ENCODE measurements around the gene ZNF511.
"Not testable (repeated sequence)": the region's sequence is repeated elsewhere in the genome, so short reads cannot be mapped to it uniquely, and the experiment has no call there.

The ZNF511 gene, protein sequence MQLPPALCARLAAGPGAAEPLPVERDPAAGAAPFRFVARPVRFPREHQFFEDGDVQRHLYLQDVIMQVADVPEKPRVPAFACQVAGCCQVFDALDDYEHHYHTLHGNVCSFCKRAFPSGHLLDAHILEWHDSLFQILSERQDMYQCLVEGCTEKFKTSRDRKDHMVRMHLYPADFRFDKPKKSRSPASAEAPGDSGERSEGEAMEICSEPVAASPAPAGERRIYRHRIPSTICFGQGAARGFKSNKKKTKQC

DNA sequence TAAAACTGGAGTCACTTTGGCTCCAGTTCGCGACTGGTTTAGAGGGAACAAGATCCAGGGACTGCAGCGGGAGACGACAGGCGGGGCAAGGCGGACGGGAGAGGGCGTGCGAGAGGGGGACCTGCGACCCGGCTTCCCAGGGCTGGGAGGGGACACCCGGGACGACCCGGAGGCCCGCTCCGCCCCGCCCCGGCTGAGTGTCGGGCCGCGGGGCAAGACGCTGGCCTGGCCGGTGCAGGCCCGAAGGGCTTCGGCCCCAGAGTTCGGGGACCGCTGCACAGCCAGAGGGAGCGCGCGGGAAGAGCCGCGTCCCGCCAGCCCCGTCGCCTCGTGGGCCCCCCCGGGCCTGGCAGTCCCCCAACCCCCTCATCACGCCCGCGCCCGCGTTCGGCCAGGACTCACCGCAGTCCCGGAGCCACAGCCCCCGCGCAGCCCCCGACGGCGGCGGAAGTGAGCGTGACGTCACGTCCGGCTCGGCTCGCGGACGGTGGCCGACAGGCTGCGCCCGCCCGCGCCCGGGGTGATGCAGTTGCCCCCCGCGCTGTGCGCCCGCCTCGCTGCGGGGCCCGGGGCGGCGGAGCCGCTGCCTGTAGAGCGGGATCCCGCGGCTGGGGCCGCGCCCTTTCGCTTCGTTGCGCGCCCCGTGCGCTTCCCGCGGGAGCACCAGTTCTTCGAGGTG is at the start of gene ZNF511, which contains the start of gene TUBGCP2:
Gene ZNF511 (plus strand): TSS at position 494 of the 679 bp plus-strand sequence. CDS start 30 bp downstream, at position 524.
Gene TUBGCP2 (minus strand): TSS at position 452 of the 679 bp plus-strand sequence. CDS start 5,931 bp downstream, outside the sequence.
- DNase-seq (ENCODE audit: low spot score), result peak; percentile 86

DNA sequence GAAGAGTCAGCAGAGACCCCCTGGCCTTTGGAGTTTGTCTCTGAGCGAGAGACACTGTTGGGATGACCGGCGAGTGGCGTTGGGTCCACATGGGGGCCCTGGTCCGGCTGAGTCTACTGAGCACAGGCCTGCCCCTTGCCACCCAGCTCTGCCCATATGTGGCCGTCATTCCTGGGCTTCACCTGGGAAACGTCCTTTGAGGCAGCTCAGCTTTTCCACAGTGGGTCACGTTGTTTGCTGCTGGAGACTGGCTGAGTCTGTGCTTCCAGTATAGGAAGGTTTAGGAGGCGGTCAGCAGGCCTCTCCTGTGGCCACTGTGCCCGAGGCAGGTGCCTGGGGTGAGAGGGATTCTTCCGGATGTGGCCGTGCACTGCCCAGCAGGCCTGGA is 49.1 kb upstream of the ZNF511 start:
- DNase-seq (ENCODE audit: low spot score), result no peak

DNA sequence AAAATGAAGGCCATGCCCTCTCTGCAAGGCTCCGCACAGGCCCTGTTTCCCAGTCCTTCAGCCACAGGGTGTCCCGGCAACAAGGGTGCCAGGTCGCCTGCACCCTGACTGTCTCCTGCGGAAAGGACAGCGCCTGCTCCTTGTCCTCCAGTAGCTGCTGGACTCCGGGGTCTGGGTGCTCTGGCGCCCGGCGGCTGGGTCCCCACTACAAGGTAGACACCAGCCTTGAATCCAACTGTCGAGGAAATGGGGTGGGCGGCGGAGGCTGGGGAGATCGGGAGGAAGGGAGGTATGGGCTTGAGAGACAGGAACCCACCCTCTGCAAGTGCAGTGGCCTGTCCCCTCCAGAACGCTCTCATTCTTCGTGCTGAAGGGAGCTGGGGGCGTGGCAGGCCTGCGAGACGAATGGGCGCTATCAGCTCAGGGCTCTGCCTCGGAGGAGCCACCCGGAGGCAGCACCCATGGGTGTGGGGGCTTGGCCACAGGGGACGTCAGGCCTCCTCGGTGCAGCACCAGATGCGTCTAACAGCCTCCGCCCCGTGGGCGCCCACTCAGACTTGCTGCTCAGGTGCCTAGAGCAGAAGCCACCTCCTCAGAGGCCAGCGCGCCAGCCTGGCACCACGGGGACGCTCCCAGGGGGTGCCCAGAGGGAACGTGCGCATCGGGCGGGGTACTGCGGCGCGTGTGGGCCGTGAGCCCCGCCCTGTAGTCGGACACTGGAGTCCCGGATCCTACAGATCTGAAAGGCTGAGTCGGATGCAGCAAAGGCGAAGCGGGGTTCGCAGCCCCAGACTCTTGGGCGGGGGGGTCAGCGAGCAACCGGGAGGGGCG is 47.6 kb upstream of the ZNF511 start:
- DNase-seq (ENCODE audit: low spot score), result peak; percentile 74

DNA sequence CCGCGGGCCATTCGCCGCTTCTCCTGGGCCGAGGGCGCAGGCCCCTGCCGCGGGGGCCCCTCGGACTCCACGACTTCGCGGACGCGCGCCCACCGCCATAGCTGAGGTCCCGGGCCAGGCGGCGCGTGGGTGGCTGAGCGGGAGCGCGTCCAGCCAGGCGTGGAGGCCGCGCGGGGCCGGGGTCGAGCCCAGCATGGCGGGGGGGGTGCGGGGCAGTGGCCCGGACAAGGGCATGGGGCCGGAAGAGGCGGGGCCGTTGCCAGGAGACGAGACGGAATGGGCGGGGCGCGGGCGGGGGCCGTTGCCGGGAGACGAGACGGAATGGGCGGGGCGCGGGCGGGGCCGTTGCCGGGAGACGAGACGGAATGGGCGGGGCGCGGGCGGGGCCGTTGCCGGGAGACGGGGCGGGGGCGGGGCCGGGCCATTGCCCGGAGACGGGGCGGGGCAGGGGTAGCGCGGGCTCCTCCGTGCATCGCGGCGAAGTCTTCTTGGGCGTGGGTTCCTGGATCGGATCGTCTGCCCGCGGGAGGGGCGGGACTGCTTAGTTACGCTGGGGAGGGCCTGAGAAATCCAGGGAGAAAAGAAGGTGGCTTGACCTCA is 46.9 kb upstream of the ZNF511 start:
- DNase-seq (ENCODE audit: low spot score), result peak; percentile 86

DNA sequence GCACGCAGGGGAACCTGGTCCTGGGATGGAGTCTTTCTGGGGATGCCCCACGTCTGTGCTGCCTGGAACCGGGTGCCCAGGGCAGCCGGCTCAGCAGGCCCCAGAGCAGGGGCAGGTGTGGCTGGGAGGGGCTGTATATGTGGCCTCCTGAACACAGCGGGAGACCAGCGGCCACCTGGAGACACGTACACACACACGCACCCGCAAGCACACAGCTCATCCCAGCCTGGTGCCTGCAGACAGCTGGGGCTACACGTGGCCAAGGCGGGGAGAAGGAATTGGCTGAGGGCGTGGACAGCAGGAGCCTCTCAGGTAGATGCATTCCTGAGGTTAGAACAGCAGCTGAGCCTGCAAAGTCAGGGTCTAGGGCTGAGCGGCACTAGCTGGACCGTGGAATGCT is 46.0 kb upstream of the ZNF511 start:
- no peak for DNase-seq (ENCODE audit: low spot score)

DNA sequence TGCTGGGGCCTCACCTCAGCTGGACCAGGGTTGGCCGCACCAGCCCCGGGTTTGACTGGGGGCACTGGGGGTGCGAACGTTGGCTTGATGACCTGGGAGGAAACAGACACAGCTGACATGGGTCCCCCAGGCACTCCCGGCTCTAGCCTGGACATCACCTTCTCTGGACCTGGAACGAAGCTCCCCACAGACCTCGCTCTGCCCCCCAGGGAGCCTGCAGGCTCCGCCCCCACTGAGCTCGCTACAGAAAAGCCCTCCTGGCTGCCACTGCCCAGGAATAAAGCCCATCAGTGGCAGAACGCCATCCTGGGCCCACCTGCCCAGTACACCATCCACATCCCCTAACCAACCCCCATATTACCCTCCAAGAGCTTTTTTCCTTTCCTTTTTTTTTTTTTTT is 45.0 kb upstream of the ZNF511 start:
- no peak for DNase-seq (ENCODE audit: low spot score)

DNA sequence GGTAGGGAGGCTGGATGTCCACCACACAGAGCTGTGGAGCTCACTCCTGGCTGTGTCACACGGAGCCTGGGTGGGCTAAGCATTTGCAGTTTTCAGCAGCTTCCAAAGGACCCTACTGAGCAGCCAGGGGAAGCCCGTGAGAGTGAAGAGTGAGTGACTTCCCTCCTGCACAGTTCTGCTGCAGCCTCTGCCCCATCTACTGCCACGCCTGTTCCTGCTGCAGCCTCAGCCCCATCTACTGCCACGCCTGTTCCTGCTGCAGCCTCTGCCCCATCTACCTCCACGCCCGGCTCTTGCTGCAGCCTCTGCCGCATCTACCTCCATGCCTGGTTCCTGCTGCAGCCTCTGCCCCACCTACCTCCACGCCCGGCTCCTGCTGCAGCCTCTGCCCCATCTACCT is 44.3 kb upstream of the ZNF511 start:
- no peak for DNase-seq (ENCODE audit: low spot score)

DNA sequence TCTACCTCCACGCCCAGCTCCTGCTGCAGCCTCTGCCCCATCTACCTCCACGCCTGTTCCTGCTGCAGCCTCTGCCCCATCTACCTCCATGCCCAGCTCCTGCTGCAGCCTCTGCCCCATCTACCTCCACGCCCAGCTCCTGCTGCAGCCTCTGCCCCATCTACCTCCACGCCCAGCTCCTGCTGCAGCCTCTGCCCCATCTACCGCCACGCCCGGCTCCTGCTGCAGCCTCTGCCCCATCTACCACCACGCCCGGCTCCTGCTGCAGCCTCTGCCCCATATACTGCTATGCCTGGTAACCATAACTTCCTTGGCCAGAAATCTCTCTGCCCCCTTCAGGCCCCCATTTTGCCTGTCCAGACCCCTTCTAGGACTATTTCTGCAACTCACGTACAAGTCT is 43.7 kb upstream of the ZNF511 start:
- not testable (repeated sequence) for DNase-seq (ENCODE audit: low spot score)

DNA sequence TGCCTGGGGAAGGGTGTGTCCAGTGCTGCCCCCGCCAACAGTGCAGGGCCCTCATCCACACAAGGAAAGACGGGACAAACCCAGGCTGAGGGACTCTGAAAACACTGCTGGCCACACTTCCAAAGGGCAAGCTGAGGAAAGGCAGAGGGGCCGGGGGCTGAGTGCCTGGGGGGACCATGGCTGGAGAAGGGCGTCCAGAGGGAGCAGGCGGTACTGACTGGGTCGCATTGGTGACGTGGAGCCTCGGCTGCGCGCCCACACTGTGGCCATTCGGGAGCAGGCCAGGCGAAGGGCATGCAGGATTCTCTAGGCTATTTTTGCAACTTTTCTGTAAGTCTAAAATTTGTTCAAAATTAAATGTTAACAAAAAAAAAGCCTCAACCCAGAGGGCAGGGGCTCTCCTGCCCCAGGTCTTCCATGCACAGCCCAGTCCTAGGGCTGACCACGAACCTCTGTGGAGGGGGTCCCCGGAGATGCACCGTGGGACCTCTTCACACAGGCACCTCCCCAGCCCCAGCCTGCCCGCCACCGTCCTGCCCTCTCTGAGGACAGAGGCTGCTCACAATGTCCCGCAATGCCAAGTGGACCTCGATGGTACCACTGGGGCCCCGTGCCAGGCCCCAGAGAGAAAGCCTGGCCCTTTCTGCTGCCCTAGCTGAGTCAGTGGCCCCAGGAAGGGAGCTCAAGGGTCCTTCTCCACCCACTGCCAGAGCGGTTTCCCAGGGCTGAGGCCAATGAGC is 42.5 kb upstream of the ZNF511 start:
- no peak for DNase-seq (ENCODE audit: low spot score)

DNA sequence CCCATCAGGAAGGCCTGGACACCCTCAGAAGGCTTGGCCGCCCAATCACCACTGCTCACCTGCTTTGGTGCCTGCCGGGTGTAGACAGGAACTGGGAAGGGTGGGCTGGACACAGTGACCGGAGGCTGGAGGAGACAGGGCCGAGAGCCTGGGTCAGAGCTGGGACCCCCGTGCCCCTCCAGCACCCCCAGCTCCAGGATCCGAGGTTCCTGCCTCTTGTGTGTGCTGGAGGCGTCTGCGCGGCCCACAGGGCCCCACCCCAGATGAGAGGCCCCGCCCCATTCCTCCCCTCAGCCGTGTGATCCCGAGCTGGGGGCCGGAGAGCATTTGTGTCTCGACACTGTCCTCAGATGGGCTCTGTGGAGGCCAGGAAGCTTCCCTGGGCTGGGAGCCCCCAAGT is 41.4 kb upstream of the ZNF511 start:
- no peak for DNase-seq (ENCODE audit: low spot score)

DNA sequence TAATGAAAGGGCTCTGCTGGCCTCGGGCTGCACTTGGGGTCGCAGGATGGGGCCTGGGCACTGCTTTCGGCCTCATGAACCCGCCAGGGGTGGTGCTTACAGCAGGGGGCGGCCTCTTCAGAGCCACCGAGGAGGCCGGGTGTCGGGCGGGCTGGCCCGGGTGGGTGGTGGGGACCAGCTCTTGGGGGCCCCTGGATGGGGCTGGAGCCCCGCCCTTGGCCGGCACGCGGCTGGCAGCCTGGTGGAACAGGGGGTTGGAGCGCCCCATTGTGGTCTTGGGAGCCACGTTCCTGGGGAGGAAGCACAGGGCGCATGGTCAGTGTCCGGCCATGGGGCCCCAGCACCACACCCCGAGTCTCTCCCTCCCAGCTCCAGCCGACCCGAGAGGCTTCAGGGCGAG is 40.9 kb upstream of the ZNF511 start:
- no peak for DNase-seq (ENCODE audit: low spot score)

DNA sequence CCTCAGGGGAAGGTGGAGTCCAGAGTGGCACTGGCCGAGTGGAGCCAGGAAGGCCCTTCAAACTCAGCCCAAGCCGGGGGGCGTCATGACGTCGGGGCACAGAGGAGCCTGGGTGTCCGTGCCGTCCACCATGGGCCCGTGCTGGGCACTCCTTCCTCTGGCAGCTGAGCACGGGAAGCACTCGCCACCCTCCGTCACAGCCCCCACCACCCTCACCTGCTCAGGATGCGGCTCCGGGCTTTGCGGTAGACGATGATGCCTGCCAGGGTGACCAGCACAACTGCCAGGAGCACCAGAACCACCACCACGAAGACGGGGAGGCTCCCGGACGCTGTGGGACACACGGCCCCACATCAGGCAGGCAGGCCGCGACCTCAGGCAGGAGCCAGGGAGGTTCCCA is 40.2 kb upstream of the ZNF511 start:
- no peak for DNase-seq (ENCODE audit: low spot score)

DNA sequence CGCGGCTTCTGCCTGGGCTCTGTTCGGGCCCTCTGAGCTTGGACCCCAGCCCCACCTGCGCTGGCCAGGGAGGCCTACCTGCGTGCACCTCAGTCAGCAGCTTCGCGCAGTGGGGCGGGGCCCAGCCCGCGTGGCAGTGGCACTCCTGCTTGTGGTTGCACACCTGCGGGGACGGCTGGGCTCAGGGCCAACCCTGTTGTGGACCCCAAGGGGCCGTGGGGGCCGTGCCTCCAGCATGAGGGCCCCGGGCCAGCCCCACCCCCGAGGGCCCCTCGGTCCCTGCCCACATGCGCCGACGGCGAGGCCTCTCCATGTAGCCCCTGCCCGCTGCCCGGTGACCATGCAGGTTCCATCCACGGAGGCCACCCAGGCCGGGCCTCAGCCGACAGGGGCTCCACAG is 39.3 kb upstream of the ZNF511 start:
- no peak for DNase-seq (ENCODE audit: low spot score)

DNA sequence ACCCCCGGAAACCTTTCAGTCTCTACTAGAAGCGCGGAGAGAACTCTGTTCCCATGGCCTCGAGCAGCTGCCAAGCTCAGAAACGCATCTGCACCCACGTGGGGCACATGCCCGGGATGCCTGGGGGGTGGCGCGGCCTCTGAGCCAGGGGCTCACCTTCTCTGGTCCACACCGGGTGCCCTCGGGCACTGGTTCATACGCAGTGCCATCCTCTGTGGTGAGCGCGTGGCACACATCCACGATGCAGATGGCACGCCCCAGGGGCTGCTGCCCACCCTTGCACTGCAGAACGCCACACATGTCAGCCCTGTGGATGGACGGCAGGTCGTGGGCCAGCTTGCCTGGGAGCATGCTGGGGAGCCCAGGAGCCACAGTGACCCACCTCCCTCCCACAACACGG is 38.5 kb upstream of the ZNF511 start:
- no peak for DNase-seq (ENCODE audit: low spot score)

DNA sequence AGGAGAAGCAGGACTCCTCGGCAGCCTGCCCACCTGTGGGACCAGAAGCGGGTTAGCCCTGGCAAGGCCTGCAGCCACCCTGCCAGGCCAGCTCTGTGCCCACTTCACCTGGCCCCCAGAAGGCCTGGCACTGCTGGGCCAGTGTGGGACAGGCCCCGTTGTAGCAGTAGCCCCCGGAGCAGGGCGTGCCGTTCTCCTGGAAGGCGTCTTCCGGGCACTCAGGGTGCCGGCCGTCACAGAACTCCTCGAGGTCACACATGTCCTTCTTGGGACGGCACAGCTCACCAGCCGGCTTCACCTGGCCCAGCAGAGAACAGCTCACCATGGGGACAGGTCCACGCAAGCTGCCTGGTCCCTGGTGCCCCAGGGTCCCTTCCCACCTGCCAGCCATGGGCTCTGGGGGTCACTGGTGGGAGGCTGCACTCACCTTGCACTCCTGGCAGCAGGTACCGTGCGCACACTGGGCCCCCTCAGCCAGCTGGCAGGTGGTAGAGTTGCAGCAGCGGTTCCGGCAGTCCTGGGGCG is 37.9 kb upstream of the ZNF511 start:
- DNase-seq (ENCODE audit: low spot score), result no peak

DNA sequence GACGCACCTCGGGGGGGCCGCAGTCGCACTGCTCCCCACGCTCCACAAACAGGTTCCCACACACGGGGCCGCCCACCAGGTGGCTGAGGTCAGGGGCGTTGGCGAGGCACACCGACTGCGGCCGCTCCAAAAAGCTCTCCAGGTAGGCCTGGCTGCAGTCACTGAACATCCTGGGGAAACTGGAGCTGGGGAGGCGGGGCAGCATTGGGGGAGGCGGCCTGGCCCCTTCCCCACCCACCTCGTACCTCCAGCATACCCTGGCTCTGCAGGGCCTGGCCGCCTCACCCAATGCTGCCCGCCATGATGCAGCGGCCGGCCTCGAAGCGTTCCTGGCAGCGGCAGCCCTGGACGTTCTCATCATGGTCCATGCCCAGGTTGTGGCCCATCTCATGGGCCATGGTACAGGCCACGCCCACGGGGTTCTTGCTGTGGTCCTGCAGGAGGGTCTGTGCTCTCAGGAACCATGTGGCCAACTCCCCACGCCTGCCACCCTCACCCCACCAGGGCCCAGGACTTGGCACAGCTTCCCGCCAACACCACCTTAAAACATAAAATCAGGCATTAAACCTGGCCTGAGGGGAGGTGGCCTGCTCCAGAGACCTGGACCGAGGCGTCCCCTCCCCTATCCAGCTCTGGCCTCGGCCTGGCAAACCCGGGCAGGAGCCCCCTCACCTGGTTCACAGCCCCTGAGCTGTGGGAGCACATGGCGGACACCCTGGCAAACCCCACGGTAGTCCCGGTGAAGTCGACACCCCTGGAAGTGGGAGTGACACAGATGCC is 37.0 kb upstream of the ZNF511 start:
- no peak for DNase-seq (ENCODE audit: low spot score)

DNA sequence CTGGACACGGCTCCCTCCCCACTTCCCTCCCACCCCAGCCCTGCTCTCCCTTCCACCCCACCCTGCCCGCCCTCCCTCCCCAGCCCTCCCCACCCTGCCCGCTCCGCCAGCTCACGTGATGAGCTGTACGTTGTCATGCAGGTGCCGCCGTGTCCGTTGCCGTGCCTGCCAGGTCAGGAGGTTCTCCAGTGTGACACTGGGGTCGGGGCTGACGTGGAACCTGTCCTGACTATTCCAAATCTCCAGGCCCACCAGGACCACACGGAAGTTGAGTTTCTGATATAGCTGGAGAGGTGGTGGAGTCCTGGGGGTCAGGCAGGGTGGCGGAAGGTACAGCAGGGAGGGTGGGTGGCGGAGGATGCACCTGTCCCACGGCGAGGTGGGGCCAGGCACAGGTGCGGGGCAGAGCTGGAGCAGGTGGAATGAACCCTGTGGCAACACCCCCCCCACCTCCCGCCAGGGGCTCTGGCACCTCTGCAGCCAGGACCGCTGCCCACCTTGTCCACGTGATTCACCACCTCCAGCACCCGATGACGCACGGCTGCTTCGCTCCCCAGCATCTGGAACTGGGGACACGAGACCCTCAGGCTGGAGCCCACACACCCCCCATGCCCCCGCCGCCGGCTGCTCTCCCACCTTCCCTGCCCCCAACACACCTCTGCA is 36.3 kb upstream of the ZNF511 start:
- no peak for DNase-seq (ENCODE audit: low spot score)

DNA sequence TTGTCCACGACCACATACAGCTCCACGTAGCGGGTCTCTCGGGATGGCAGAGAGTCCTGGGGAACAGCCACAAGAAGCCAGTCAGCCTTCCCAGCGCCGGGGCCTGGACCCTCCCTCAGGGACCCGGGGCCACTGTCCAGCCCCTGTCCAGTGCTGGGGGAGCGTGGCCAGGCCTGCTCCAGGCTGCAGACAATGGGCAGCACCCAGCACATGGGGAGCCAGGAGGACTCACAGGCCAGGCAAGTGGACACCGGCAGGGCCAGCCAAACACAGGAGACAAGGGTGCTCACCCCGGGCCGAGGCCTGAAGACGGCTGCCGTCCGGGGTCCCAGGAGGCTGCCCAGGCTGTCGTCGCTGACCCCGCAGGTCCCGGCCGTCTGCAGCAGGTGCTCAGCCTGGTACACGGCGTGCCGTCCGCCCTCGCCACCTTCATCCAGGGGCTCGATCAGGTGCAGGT is 35.7 kb upstream of the ZNF511 start:
- no peak for DNase-seq (ENCODE audit: low spot score)

DNA sequence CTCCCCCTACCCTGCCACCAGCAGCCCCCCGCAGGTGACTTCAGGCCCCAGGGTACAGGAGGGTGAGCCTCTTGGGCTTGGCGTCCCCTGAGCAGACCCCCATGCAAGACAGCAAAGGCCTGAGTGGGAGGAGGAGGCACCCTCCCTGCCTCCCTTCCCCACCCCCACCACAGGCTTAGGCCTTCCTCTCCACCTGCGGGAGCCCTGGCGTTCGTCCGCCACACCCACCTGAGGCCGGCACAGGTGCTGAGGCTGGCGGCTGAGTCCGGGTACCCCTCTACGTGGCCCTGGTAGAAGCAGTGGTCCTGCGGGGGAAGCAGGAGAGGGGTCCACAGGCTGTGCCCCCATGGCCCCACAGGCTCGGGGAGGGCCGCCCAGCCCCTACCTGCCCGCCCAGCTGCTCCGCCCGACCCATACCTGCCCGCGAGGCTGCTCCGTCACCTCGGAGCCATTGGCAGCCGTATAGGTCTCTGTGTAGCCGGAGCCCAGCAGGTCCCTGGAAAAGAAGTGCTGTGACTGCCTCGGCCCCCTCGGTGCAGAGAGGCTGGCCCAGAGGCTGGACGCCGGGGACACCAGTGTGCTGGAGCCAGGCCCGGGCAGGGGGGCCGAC is 35.1 kb upstream of the ZNF511 start:
- DNase-seq (ENCODE audit: low spot score), result no peak
